Measurements from ENCODE around the gene STIMATE.

GRCh38 chr3:52819936-52820335 is 77.4 kb downstream of the STIMATE start:
- TF ChIP-seq CTBP1 (IDR thresholded peaks at IDR 0.05; ENCODE audit: borderline replicate concordance) (no peak), FOXK2 (IDR thresholded peaks at IDR 0.05) (no peak), SP1 (IDR thresholded peaks at IDR 0.05) (no peak), FOXA1 (IDR thresholded peaks at IDR 0.05) (no peak), BHLHE40 (IDR thresholded peaks at IDR 0.05; ENCODE audit: borderline replicate concordance) (no peak), ELF4 (IDR thresholded peaks at IDR 0.05) (no peak), ARNT (IDR thresholded peaks at IDR 0.05) (no peak)

All from HEK293T (cell line).